Transverse colon (tissue), 4 donors: ENCODE measurements around the gene BORCS8.

ENCODE experiments used
- CTCF ChIP-seq, 5 experiments: fragments of 200-600 bp in 3 of 5; fragments of 450-650 bp in 2 of 5; sonication (generic) in 3 of 5; IDR thresholded peaks; 1 replicate in 2 of 5; 2 replicates in 3 of 5; pipeline ENCODE4 v1.5.1; 2016 to 2017; ENCODE audit warnings: antibody characterized with exemption in 5 of 5, inconsistent platforms in 3 of 5, mild to moderate bottlenecking in 2 of 5, moderate library complexity in 1 of 5
- EP300 ChIP-seq: sonication (generic); formaldehyde crosslinking; IDR thresholded peaks from one replicate; pipeline ENCODE4 v1.6.1; 2017; ENCODE audit warnings: antibody characterized with exemption, low read depth
- POLR2A ChIP-seq: fragments of 450-650 bp; IDR thresholded peaks from one replicate; pipeline ENCODE4 v1.6.1; 2016; ENCODE audit warnings: antibody characterized with exemption, mild to moderate bottlenecking, moderate library complexity
- POLR2AphosphoS5 ChIP-seq, 3 donors: sonication (generic); formaldehyde crosslinking; IDR thresholded peaks; one replicate each; pipeline ENCODE4 v1.6.1; 2016; ENCODE audit warnings: antibody characterized with exemption in 3 of 3

GRCh38 chr19:19140476-19140875 is 51.5 kb downstream of the BORCS8 start:
- no peak for TF ChIP-seq CTCF (IDR thresholded peaks at IDR 0.05)
- TF ChIP-seq POLR2AphosphoS5 (IDR thresholded peaks at IDR 0.05) = no peak
- no peak for TF ChIP-seq EP300
- TF ChIP-seq POLR2A = no peak
